Measurements from ENCODE around the gene RBMS1. TPM values are rescaled to one million over a fixed set of nuclear protein-coding genes. Genes with fewer than 3 reads are reported as not detected.
A peak's percentile ranks its signal among the peaks of the same experiment; 100 is the strongest.

The RBMS1 gene
- total and polyA plus RNA-seq, 7 donors = 4.4 to 91.8 (median 69.2) TPM

GRCh38 chr2:160430001-160430344, 63.6 kb downstream of the RBMS1 start:
- TF ChIP-seq CTCF (IDR thresholded peaks at IDR 0.05) = no peak
- TF ChIP-seq POLR2A (IDR thresholded peaks at IDR 0.05) = no peak
- TF ChIP-seq POLR2AphosphoS5 (IDR thresholded peaks at IDR 0.05) = no peak
- no peak for TF ChIP-seq EP300 (IDR thresholded peaks at IDR 0.05)
- Histone ChIP-seq H3K27me3 (no peaks in the 10 kb centered on the region), H3K4me3 (no peak overlapping the region), H3K9me3 (peaks cover 0 to 4% (median 0%) of the 10 kb centered on the region in 4 donors), H3K4me1 (peaks cover 0 to 65% (median 25%) of the 10 kb centered on the region in 4 donors), H3K27ac (peak overlapping the region in 2 of 4 donors; percentile 63 to 68), H3K36me3 (no peaks in the 10 kb centered on the region)
- intact Hi-C loops (cut with DNase I) = no loop called here
- DNase-seq = no peak

GRCh38 chr2:160429248-160430000, 64.2 kb downstream of the RBMS1 start:
- peaks cover 0 to 62% (median 30%) of the 10 kb centered on the region in 4 donors for H3K4me1 ChIP-seq
- peak overlapping the region; percentile 58 to 77 (median 66) for H3K27ac ChIP-seq
- no peaks in the 10 kb centered on the region for H3K36me3 ChIP-seq
- H3K9me3 ChIP-seq = peaks cover 0 to 4% (median 0%) of the 10 kb centered on the region in 4 donors
- no peak overlapping the region for H3K4me3 ChIP-seq
- WGBS, 2 donors = 8 to 12% methylated on average over 1 of the region's 1 CpG
- peak; percentile 25 to 60 (median 44) for TF ChIP-seq CTCF (IDR thresholded peaks at IDR 0.05)
- no peak for TF ChIP-seq POLR2AphosphoS5 (IDR thresholded peaks at IDR 0.05)
- intact Hi-C loops (cut with DNase I) = loop anchor here (1.0 to 10.0 kb wide), 2 partner anchors 64 to 155 kb away; partner anchors contain the start of gene RBMS1
- no peak for DNase-seq
- H3K27me3 ChIP-seq = no peaks in the 10 kb centered on the region

- peak overlapping the region in 3 of 4 donors; percentile 6 to 27 (median 20) for H3K4me3 ChIP-seq
- H3K36me3 ChIP-seq = no peaks in the 10 kb centered on the region
- no peak for DNase-seq
- peaks cover 0 to 4% (median 0%) of the 10 kb centered on the region in 4 donors for H3K9me3 ChIP-seq
- WGBS, 2 donors = 64 to 79% methylated on average over 4 of the region's 4 CpGs
- no peak for TF ChIP-seq POLR2A (IDR thresholded peaks at IDR 0.05)
- TF ChIP-seq POLR2AphosphoS5 (IDR thresholded peaks at IDR 0.05) = no peak
- TF ChIP-seq CTCF (IDR thresholded peaks at IDR 0.05) = no peak
- TF ChIP-seq EP300 (IDR thresholded peaks at IDR 0.05) = no peak
- H3K27ac ChIP-seq = peak overlapping the region; percentile 58 to 77 (median 66)
- intact Hi-C loops (cut with DNase I) = loop anchor here (10.0 kb wide), 1 partner anchor 156 kb away; no protein-coding TSS in a partner anchor
- H3K27me3 ChIP-seq = no peaks in the 10 kb centered on the region
- H3K4me1 ChIP-seq = peaks cover 0 to 53% (median 30%) of the 10 kb centered on the region in 4 donors
Measured at GRCh38 chr2:160428405-160428763, 65.2 kb downstream of the RBMS1 start.

GRCh38 chr2:160427629-160428404, 65.8 kb downstream of the RBMS1 start:
- H3K4me1 ChIP-seq = peaks cover 0 to 54% (median 31%) of the 10 kb centered on the region in 4 donors
- peaks cover 0 to 4% (median 0%) of the 10 kb centered on the region in 4 donors for H3K9me3 ChIP-seq
- intact Hi-C loops (cut with DNase I) = loop anchor here (10.0 kb wide), 1 partner anchor 157 kb away; no protein-coding TSS in a partner anchor

More at GRCh38 chr2:160427629-160428404, 65.8 kb downstream of the RBMS1 start:
- peak overlapping the region; percentile 58 to 77 (median 66) for H3K27ac ChIP-seq
- no peaks in the 10 kb centered on the region for H3K36me3 ChIP-seq
- WGBS, 2 donors = 29 to 66% methylated on average over 7 of the region's 7 CpGs
- DNase-seq = no peak
- TF ChIP-seq POLR2A (IDR thresholded peaks at IDR 0.05) = no peak
- TF ChIP-seq EP300 (IDR thresholded peaks at IDR 0.05) = no peak
- TF ChIP-seq POLR2AphosphoS5 (IDR thresholded peaks at IDR 0.05) = peak; percentile 43 to 58 (median 53)
- no peak for TF ChIP-seq CTCF (IDR thresholded peaks at IDR 0.05)
- no peaks in the 10 kb centered on the region for H3K27me3 ChIP-seq
- peak overlapping the region in 3 of 4 donors; percentile 6 to 27 (median 20) for H3K4me3 ChIP-seq

Measured in sigmoid colon (tissue), 7 donors.